GM21515 (cell line): ENCODE measurements around the gene LTBP4.
"Not testable (repeated sequence)": the region's sequence is repeated elsewhere in the genome, so short reads cannot be mapped to it uniquely, and the experiment has no call there.

Experiments used
- ATAC-seq: cut with Tn5 transposase; IDR thresholded peaks from one replicate; pipeline ENCODE4 v1.9.1; 2021; ENCODE audit not compliant: unreplicated experiment

LTBP4 gene

DNA sequence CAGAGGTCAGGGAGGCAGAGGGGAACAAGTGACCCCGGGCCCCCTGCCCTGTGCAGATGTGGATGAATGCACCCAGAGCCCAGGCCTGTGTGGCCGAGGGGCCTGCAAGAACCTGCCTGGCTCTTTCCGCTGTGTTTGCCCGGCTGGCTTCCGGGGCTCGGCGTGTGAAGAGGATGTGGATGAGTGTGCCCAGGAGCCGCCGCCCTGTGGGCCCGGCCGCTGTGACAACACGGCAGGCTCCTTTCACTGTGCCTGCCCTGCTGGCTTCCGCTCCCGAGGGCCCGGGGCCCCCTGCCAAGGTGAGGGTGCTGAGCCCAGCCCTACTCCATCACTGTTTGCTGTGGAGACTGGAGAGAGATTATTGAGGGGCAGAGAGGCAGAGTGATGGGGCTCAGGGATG is 9.9 kb downstream of the LTBP4 start:
- no peak for ATAC-seq

DNA sequence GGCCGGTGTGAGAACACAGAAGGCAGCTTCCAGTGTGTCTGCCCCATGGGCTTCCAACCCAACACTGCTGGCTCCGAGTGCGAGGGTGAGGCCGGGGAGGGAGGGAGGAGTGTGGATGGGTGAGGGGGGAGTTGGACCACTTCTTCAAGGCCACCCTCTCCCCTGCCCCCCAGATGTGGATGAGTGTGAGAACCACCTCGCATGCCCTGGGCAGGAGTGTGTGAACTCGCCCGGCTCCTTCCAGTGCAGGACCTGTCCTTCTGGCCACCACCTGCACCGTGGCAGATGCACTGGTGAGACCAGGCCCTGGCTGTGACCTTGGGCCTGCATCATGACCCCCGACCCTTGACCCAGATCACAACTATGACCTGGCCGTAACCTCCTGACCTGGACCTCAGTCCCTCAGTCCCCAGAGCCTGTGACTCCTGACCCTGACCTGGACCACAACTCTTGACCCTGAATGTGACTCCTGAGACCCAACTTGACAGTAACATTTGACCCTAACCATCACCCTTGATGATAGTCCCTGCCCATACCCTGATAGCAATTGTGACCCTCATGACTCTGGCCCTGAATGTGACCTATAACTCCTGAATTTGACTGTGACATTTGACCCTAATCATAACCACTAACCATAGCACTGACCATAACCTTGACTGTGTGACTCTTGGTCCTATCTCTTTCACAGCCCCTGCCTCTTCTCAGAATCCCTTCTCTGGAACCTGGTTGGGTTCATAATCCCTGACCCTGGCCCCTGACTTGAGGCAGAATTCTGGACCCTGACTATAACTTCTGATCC is 10.9 kb downstream of the LTBP4 start:
- no peak for ATAC-seq

DNA sequence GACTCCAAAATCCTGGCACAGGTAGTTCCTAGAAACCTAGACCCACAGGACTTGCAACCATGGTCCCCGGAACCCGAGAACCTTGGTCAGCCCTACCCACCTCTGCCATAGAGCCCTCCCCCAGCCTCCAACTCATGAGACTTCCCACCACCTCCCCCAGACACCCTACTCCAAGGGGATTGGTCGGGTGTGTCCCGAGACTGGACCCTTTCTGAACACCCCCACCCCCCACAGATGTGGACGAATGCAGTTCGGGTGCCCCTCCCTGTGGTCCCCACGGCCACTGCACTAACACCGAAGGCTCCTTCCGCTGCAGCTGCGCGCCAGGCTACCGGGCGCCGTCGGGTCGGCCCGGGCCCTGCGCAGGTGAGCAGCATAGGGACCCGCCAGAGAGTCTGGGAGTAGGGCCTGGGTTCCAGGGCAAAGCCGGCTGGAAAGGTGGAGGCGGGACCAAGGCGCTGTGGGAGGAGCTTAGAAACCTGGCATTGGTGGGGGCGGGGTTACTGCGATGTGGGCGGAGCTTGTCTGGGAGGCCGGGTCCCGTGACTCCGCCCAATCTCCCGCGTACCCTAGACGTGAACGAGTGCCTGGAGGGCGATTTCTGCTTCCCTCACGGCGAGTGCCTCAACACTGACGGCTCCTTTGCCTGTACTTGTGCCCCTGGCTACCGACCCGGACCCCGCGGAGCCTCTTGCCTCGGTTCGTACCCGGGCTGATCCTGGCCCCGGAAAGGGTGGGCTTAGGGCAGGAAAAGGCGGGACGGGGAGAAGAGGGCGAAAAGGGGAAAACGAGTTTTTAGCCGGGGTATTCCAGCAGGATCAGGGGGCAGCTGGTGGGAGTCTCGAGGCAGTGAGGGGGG is 11.9 kb downstream of the LTBP4 start:
- ATAC-seq: no peak

DNA sequence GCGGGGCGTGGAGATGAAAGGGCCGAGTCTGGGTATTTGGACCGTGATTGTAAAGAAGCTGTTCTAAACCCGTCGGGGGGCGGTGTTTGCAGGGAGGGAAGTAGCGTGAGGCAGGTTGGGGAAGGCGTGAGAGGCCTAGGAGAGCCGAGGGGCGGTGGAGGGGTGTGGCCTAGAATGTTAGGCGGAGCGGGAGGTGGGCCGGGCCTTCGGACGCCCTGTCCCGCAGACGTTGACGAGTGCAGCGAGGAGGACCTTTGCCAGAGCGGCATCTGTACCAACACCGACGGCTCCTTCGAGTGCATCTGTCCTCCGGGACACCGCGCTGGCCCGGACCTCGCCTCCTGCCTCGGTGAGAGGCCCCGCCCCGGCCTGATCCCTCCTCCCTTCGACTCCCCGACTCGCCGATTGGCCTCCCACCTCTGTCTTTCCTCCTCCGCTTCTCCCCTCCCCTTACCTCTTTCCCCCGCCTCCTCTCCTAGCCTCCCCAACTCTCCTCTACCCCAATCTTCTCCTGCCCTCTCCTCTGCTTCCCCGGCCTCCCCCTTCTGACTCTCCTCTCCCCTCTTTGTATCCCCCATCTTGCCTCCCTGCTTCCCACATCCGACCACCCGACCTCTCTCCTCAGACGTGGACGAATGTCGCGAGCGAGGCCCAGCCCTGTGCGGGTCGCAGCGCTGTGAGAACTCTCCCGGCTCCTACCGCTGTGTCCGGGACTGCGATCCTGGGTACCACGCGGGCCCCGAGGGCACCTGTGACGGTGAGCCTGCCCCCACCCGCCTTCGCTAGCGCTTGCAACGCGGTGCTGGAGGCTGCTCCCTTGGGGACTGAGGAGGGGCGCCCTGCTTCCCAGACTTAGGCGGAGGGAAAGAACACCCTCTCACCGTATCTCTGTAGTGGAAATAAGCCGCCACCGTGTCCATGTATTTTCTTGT is 12.8 kb downstream of the LTBP4 start:
- no peak for ATAC-seq

DNA sequence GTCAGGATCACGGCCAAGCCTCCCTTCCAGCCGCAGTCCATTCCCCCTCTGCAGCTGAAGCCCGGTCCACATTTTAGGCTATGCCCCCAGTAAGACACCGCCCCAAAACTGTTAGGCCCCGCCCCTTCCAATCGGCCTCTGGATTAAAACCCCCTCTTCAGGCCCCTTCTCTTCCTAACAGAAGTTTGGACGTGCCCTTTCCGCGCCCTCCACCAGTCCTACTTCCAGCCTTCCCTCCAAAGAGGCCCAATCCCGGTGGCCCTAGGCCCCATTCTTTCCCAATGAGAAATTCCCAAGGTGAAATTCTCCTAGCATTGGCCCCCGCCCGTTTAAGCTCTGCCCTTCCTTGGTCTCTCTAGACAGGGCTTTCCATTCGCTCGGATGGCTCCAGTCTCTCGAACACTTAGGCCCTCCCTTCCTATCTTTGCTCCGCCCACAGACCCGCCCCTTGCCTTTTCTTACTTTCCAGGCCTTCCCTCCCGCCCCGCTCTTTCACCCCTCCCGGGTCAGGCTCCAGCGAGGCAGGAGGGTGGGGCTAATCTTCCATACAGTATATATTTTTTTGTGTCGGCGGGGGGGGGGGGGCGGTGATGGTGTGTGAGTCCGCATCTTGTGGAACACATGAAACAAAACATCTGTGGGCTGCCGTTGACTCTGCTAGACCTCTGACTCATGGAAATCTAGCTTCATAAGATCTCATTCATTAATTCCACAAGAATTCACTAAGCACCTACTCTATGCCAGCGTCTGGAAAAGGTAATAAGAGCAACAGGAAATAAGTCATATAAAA is 13.6 kb downstream of the LTBP4 start:
- no peak for ATAC-seq

DNA sequence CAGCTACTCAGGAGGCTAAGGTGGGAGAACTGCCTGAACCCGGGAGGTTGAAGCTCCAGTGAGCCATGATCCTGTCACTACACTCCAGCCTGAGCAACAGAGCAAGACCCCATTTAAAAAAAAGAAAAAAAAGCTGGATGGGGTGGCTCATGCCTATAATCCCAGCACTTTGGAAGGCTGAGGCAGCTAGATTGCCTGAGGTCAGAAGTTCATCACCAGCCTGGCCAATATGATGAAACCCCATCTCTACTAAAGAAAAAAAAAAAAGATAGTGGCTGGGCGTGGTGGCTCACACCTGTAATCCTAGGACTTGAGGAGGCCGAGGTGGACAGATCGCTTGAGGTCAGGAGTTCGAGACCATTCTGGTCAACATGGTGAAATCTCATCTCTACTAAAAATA is 15.0 kb downstream of the LTBP4 start:
- no peak for ATAC-seq

DNA sequence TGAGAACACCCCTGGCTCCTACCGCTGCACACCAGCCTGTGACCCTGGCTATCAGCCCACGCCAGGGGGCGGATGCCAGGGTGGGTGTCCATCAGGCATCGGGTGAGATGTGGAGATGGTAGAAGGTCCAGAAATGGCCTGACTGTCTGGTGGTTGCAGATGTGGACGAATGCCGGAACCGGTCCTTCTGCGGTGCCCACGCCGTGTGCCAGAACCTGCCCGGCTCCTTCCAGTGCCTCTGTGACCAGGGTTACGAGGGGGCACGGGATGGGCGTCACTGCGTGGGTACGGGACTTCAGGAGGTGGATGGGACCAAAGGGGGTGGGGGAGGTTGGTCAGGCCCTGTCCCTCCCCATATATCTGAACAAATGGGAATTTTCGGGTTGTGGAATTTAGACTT is 15.8 kb downstream of the LTBP4 start:
- no peak for ATAC-seq

DNA sequence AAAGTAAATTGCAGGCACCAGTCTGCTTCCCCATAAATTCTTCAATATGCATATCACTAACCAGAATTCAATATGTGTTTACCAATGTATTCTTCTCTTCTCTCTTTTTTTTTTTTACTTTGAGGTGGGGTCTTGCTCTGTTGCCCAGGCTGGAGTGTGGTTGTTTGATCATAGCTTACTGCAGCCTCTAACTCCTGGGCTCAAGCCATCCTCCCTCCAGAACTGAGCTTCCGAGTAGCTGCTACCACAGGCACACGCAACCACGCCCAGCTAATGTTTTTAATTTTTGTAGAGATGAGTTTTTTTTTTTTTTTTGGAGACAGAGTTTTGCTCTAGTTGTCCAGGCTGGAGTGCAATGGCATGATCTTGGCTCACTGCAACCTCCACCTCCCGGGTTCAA is 16.8 kb downstream of the LTBP4 start:
- no peak for ATAC-seq

DNA sequence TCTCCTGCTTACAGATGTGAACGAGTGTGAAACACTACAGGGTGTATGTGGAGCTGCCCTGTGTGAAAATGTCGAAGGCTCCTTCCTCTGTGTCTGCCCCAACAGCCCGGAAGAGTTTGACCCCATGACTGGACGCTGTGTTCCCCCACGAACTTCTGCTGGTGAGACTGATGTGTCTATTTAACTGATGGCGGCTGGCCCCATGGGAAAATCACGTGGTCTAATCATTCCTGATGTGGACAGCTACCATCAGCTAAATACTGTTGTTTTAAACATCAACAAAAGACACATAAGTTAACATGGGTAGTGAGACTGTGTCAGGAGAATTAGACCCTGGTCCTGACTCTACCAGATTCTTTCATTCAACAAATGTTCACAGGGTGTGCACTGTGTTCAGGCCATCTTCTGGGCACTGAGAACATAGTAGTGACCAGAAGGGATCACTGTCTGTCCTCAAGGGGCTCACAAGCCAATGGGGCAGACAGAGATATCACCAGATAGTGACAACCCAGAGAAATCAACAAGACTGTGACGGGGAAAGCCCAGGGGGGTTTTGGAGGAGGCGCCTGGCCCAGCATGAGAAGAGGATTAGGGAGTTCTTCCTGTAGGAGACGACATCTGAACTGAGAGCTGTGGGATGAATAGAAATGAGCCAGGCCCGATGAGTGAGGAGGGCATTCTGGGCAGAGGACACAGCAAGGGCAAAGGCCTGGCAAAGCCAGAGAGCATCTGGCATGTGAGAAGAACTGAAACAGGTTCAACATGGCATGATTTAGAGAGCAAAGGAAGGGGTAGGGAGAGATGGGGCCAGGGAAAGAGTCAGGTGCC is 18.4 kb downstream of the LTBP4 start:
- no peak for ATAC-seq

DNA sequence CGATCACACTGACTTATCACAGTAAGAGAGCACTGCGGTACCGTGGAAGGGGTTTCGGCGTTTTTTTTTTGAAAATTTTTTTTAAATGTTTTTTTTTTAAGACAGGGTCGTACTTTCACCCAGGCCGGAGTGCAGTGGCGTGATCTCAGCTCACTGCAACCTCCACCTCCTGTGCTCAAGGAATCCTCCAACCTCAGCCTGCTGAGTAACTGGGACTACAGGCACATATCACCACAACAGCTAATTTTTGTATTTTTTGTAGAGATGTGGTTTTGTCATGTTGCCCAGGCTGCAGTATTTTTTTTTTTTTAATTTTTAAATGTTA is 19.0 kb downstream of the LTBP4 start:
- ATAC-seq: no peak

DNA sequence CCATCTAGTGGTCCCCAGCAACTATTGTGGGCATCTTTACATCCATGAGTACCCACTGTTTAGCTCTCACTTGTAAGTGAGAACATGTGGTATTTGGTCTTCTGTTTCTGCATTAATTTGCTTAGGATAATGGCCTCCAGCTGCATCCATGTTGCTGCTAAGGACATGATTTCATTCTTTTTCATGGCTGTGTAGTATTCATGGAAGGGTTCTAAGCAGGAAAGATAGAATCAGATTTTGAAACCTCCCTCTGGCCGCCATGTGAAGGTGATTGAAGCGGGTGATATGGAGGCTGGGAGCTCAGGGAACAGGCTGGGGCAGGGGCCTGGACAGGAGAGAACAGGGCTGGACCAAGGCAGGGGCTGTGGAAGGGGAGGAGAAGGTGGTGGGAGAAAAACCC is 20.1 kb downstream of the LTBP4 start:
- no peak for ATAC-seq

DNA sequence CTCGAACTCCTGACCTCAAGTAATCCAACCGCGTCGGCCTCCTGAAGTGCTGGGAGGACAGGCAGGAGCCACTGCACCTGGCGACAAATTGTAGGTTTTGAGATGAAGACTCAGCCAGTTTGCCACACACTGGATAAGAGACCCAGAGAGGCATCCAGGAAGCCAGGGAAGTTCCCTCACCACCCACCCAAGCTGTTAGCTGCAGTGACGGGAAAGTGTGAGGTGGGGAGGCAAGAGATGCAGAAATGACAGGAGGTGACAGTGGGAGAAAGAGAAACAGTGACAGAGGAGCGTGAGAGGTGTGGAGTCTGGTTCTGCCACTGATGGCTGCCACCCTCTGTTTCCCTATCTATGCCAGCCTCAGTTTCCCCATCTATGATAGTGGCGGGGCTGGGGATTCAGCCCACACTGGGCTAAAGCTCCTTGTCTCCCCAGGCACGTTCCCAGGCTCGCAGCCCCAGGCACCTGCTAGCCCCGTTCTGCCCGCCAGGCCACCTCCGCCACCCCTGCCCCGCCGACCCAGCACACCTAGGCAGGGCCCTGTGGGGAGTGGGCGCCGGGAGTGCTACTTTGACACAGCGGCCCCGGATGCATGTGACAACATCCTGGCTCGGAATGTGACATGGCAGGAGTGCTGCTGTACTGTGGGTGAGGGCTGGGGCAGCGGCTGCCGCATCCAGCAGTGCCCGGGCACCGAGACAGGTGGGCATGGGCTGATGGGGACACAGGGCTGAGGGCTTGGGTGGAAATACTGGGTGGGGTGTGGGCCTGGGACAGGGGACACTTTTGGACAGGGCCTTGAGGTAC is 21.0 kb downstream of the LTBP4 start:
- ATAC-seq: no peak

DNA sequence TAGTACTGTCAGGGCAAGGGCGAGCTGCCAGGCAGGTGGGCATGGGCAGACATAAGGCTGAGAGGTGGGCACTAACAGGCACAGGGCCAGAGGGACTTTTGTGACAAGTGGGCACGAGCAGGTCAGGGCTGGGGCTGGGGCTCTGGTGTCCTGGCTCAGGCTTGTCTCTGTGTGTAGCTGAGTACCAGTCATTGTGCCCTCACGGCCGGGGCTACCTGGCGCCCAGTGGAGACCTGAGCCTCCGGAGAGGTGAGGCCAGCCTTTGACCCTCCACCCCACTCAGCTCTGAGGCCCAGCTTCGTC is 21.6 kb downstream of the LTBP4 start:
- ATAC-seq: no peak

DNA sequence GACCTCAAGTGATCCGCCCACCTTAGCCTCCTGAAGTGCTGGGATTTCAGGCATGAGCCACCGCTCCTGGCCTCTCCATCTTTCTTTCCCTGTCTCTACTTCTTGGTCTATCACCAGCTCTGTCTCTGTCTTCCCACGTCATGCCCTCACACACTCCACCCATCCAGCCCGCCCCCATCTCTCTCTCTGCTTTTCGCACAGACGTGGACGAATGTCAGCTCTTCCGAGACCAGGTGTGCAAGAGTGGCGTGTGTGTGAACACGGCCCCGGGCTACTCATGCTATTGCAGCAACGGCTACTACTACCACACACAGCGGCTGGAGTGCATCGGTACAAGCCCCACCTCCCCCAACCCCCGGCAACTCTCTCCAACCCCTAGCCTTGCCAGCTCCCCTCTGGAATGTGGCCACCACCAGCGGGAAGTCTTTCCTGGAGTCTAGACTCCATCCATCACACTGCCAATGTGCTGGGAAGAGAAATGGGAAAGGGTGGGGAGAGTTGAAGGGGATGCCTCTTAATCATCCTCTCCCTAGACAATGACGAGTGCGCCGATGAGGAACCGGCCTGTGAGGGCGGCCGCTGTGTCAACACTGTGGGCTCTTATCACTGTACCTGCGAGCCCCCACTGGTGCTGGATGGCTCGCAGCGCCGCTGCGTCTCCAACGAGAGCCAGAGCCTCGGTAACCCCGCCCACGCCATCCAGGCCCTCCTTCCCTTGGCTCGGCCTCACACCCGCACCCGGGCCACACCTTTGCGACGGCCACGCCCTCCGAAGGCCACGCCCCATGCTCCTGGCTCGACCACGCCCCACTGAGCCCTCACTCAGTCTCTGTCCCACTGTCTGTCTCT is 22.5 kb downstream of the LTBP4 start:
- ATAC-seq: no peak

DNA sequence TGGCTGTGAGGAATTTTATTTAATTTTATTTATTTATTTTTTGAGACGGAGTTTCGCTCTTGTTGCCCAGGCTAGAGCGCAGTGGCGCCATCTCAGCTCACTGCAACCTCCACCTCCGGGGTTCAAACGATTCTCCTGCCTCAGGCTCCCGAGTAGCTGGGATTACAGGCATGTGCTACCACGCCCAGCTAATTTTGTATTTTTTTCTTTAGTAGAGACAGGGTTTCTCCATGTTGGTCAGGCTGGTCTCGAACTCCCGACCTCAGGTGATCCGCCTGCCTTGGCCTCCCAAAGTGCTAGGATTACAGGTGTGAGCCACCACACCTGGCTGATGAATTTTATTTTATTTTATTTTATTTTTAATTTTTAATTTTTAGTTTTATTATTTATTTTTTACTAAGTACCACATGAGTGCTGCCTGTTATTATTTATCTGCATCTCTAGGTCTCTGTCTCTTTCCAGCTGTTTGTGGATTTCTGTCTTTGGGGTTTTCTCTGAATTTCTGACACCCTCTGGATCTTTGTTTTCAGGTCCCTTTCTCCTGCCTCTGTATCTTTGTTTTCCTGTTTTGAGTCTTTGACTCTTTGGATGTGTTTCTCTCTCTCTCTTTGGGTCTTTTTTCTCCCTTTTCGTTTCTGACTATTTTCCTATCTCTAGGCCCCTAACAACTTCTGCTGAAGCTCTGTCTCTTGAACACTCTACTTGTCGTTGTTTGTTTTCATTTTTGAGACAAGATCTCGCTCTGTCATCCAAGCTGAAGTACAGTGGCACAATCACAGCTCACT is 23.4 kb downstream of the LTBP4 start:
- not testable (repeated sequence) for ATAC-seq

DNA sequence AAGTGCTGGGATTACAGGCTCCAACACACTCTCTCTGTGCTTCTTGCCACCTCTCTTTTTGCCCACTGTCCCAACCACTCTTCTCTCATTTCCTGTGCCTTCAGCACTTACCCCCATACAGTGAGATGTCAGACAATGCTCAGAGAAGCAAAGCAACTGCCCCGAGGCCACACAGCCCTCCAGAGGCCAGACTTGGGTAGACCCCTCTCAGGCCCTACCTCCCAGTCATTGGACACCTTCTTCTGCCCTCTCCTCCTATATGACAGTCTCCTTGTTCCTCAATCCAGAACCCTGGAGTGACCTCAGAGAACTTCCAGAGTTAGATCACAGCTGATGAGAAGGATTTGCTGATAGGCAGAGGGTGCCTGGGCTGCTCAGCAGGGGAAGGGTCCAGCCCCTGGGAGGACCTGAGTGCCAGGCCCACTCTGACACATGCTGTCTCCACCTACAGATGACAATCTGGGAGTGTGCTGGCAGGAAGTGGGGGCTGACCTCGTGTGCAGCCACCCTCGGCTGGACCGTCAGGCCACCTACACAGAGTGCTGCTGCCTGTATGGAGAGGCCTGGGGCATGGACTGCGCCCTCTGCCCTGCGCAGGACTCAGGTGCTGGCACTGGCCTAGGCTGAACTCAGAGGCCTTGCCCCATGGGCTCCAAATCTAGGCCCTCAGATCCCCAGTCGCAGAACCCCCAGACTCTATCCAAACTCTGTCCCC is 24.4 kb downstream of the LTBP4 start:
- ATAC-seq: no peak

DNA sequence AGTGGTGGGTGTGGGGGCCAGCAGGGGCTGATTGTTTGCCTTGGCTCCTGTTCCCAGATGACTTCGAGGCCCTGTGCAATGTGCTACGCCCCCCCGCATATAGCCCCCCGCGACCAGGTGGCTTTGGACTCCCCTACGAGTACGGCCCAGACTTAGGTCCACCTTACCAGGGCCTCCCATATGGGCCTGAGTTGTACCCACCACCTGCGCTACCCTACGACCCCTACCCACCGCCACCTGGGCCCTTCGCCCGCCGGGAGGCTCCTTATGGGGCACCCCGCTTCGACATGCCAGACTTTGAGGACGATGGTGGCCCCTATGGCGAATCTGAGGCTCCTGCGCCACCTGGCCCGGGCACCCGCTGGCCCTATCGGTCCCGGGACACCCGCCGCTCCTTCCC is 25.7 kb downstream of the LTBP4 start:
- no peak for ATAC-seq
